Psoas muscle (tissue), 8 donors: Measurements from ENCODE around the gene ITPR2. TPM values are rescaled to one million over a fixed set of nuclear protein-coding genes. Genes with fewer than 3 reads are reported as not detected.
"Not testable (repeated sequence)": the region's sequence is repeated elsewhere in the genome, so short reads cannot be mapped to it uniquely, and the experiment has no call there.

Source experiments
- ATAC-seq, 4 donors: fragments of 200-7000 bp; cut with Tn5 transposase; one replicate each; pipeline ENCODE4 v1.9.1; 2020; ENCODE audit warnings: moderate library complexity in 3 of 4, mild to moderate bottlenecking in 2 of 4
- DNase-seq, 2 donors: peaks; one replicate each; pipeline ENCODE4 v3.0.0-alpha.2; 2020
- H3K27ac ChIP-seq: fragments of 200-600 bp; one replicate; pipeline ENCODE4 v1.8.0; 2022
- H3K27me3 ChIP-seq, 3 donors: fragments of 200-600 bp in 1 of 3; one replicate each; pipeline versions ENCODE4 v1.6.1 to v1.8.0; 2013 to 2022; ENCODE audit warnings: low read length in 2 of 3, mild to moderate bottlenecking in 2 of 3, moderate library complexity in 1 of 3; ENCODE audit not compliant: insufficient read depth in 3 of 3
- H3K36me3 ChIP-seq, 2 donors: fragments of 200-600 bp in 1 of 2; one replicate each; pipeline versions ENCODE4 v1.6.1 to v1.8.0; 2013 to 2022; ENCODE audit warnings: low read depth in 1 of 2, mild to moderate bottlenecking in 1 of 2, moderate library complexity in 1 of 2; ENCODE audit not compliant: insufficient read depth in 1 of 2
- H3K4me1 ChIP-seq: fragments of 200-600 bp; one replicate; pipeline ENCODE4 v1.8.0; 2022
- H3K4me3 ChIP-seq: fragments of 200-600 bp; one replicate; pipeline ENCODE4 v1.8.0; 2022; ENCODE audit warnings: mild to moderate bottlenecking
- H3K9me3 ChIP-seq: fragments of 200-600 bp; one replicate; pipeline ENCODE4 v1.8.0; 2022
- CTCF ChIP-seq: fragments of 200-600 bp; IDR thresholded peaks from one replicate; pipeline ENCODE4 v1.8.0; 2022; ENCODE audit warnings: antibody characterized with exemption
- WGBS, 3 donors: extraction: QIAGEN DNeasy Blood & Tissue Kit; methylation state at CpG; one replicate each; pipeline versions ENCODE4 v1.1.6 to v1.1.7; 2013; 5-methylcytosine and 5-hydroxymethylcytosine counted together
- intact Hi-C, 2 donors: fragments of 100-400 bp; cut with DNase I; formaldehyde crosslinking; loops; one replicate each; pipeline versions ENCODE4 v1.11.0 to v1.14.2; 2022
- polyA plus RNA-seq, 3 donors: library from polyadenylated mRNA; stranded (reverse); fragments of 200-250 nt; gene quantifications; one replicate each; pipeline ENCODE4 v1.2.3, GENCODE V29; 2013
- total RNA-seq, 4 donors: library from RNA; stranded (reverse); fragmentation: NEBNext Ultra II Directional in 2 of 4; extraction: Animal tissue kit (Norgen Biotek cat#: 25700) in 2 of 4; gene quantifications; one replicate each; pipeline versions ENCODE4 v1.2.1 to v1.2.4, GENCODE V29; 2021 to 2023
- donor health status: healthy with polysubstance abuse.
- donor health status: DM: no; HTN: no; CAD: no; lungs with moderate emphysema.
- donor health status: Bipolar disorder and iron deficiency.
- donor health status: healthy.
- donor health status: DM: yes; HTN: yes; CAD: no.
- donor health status: DM: no; HTN: no; CAD: no.
- donor health status: DM: no; HTN: no; CAD: no.
- donor health status: DM: yes; HTN: yes; CAD: no.

Gene ITPR2
- total and polyA plus RNA-seq, 7 donors, result 0.86 to 10.3 (median 6.1) TPM

GRCh38 chr12:26790645-26790994 lies 42.4 kb downstream of the ITPR2 start:
- no peak for TF ChIP-seq CTCF
- Histone ChIP-seq H3K4me3 (no peak overlapping the region), H3K27ac (no peak overlapping the region), H3K4me1 (peaks cover 7% of the 10 kb centered on the region), H3K27me3 (no peaks in the 10 kb centered on the region), H3K9me3 (no peaks in the 10 kb centered on the region), H3K36me3 (no peaks in the 10 kb centered on the region)
- intact Hi-C loops, result no loop called here
- no peak for ATAC-seq
- 89 to 91% (median 89%) methylated on average over 1 of the region's 1 CpG for WGBS, 3 donors
- no peak for DNase-seq

GRCh38 chr12:26789731-26790644 lies 43.0 kb downstream of the ITPR2 start:
- Histone ChIP-seq H3K4me1 (peaks cover 7% of the 10 kb centered on the region), H3K9me3 (no peaks in the 10 kb centered on the region), H3K36me3 (no peaks in the 10 kb centered on the region), H3K4me3 (no peak overlapping the region), H3K27ac (no peak overlapping the region), H3K27me3 (no peaks in the 10 kb centered on the region)
- no peak for ATAC-seq
- intact Hi-C loops, result no loop called here
- no peak for TF ChIP-seq CTCF
- WGBS, 3 donors, result 64 to 90% (median 84%) methylated on average over 2 of the region's 2 CpGs
- DNase-seq, result no peak

GRCh38 chr12:26786865-26787514 lies 46.0 kb downstream of the ITPR2 start:
- peak in 3 of 4 donors; percentile 65 to 73 (median 69) for ATAC-seq
- 47 to 73% (median 63%) methylated on average over 2 of the region's 2 CpGs for WGBS, 3 donors
- no peak for TF ChIP-seq CTCF
- Histone ChIP-seq H3K36me3 (no peaks in the 10 kb centered on the region), H3K27ac (no peak overlapping the region), H3K4me3 (no peak overlapping the region), H3K9me3 (no peaks in the 10 kb centered on the region), H3K4me1 (peaks cover 7% of the 10 kb centered on the region), H3K27me3 (no peaks in the 10 kb centered on the region)
- intact Hi-C loops, result no loop called here
- DNase-seq, result no peak

GRCh38 chr12:26786491-26786864 lies 46.5 kb downstream of the ITPR2 start:
- intact Hi-C loops, result no loop called here
- Histone ChIP-seq H3K36me3 (no peaks in the 10 kb centered on the region), H3K27ac (no peak overlapping the region), H3K27me3 (no peaks in the 10 kb centered on the region), H3K4me1 (peaks cover 7% of the 10 kb centered on the region), H3K9me3 (no peaks in the 10 kb centered on the region), H3K4me3 (no peak overlapping the region)
- DNase-seq (no peak), ATAC-seq (no peak)
- TF ChIP-seq CTCF, result no peak
- 87 to 93% (median 90%) methylated on average over 3 of the region's 3 CpGs for WGBS, 3 donors

GRCh38 chr12:26783816-26784379 lies 49.1 kb downstream of the ITPR2 start:
- intact Hi-C loops, H3K36me3 ChIP-seq, H3K9me3 ChIP-seq, H3K4me3 ChIP-seq, H3K4me1 ChIP-seq, DNase-seq, ATAC-seq, H3K27me3 ChIP-seq, H3K27ac ChIP-seq: not testable (repeated sequence)
- 74 to 79% (median 74%) methylated on average over 2 of the region's 3 CpGs for WGBS, 3 donors
